Measurements from ENCODE around the gene FLRT3.

DNA sequence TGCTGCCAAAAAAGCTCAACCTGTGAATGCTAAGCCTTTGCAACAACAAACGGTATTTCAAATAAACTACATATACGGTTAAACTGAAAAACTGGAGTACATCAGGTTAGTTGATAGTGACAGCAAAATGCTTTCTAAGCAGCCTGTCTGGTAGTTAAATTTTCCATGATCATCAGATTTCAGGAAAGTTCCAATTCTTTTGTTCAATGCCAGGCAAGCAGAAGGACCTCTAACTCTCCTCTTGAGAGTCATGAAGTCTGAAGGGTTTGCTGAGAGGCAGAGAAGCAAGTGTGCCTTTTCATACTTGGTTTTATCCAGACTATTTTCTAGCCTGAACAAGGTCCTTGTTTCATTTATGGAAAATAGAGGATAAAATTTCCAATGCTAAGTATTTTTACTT, 4.5 kb downstream of the FLRT3 start:
- TF ChIP-seq, protein P1, sequence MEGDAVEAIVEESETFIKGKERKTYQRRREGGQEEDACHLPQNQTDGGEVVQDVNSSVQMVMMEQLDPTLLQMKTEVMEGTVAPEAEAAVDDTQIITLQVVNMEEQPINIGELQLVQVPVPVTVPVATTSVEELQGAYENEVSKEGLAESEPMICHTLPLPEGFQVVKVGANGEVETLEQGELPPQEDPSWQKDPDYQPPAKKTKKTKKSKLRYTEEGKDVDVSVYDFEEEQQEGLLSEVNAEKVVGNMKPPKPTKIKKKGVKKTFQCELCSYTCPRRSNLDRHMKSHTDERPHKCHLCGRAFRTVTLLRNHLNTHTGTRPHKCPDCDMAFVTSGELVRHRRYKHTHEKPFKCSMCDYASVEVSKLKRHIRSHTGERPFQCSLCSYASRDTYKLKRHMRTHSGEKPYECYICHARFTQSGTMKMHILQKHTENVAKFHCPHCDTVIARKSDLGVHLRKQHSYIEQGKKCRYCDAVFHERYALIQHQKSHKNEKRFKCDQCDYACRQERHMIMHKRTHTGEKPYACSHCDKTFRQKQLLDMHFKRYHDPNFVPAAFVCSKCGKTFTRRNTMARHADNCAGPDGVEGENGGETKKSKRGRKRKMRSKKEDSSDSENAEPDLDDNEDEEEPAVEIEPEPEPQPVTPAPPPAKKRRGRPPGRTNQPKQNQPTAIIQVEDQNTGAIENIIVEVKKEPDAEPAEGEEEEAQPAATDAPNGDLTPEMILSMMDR (IDR thresholded peaks at IDR 0.05), result no peak
- no peak for TF ChIP-seq POLR2A (IDR thresholded peaks at IDR 0.05)
- no peak for TF ChIP-seq POLR2AphosphoS5 (IDR thresholded peaks at IDR 0.05)

Data from breast epithelium (tissue), 3 donors.